Muscle layer of colon (tissue), 2 donors: Measurements from ENCODE around the gene ADK.

Experiments
- H3K27ac ChIP-seq: one replicate; pipeline ENCODE4 v1.7.0; 2013; ENCODE audit warnings: low read depth, mild to moderate bottlenecking, low read length, moderate library complexity
- H3K27me3 ChIP-seq, 2 donors: one replicate each; pipeline ENCODE4 v1.7.0; 2013; ENCODE audit warnings: low read length in 2 of 2, mild to moderate bottlenecking in 2 of 2; ENCODE audit not compliant: insufficient read depth in 2 of 2, control insufficient read depth in 1 of 2
- H3K36me3 ChIP-seq: one replicate; pipeline ENCODE4 v1.7.0; 2013; ENCODE audit warnings: mild to moderate bottlenecking, low read length; ENCODE audit not compliant: insufficient read depth
- H3K4me1 ChIP-seq: one replicate; pipeline ENCODE4 v1.7.0; 2013; ENCODE audit warnings: mild to moderate bottlenecking, low read length; ENCODE audit not compliant: insufficient read depth
- H3K4me3 ChIP-seq, 2 donors: one replicate each; pipeline ENCODE4 v1.7.0; 2013; ENCODE audit warnings: low read length in 2 of 2, low read depth in 1 of 2, mild to moderate bottlenecking in 1 of 2, moderate library complexity in 1 of 2
- H3K9ac ChIP-seq: one replicate; pipeline ENCODE4 v1.7.0; 2013; ENCODE audit warnings: low read length
- H3K9me3 ChIP-seq: one replicate; pipeline ENCODE4 v1.7.0; 2013; ENCODE audit warnings: mild to moderate bottlenecking, low read length
- donor health status: abdominal sarcoma.
- donor health status: Adenocarcinoma of cecum.

The ADK gene

GRCh38 chr10:74310652-74311257, 159.7 kb downstream of the ADK start:
- Histone ChIP-seq H3K27me3 (no peaks in the 10 kb centered on the region), H3K4me1 (peaks cover 4% of the 10 kb centered on the region), H3K9ac (no peak overlapping the region), H3K9me3 (no peaks in the 10 kb centered on the region), H3K4me3 (no peak overlapping the region), H3K27ac (no peak overlapping the region), H3K36me3 (no peaks in the 10 kb centered on the region)

GRCh38 chr10:74314166-74314565, 163.1 kb downstream of the ADK start:
- no peak overlapping the region for H3K9ac ChIP-seq
- H3K27ac ChIP-seq, result no peak overlapping the region
- no peak overlapping the region for H3K4me3 ChIP-seq
- no peaks in the 10 kb centered on the region for H3K27me3 ChIP-seq
- no peaks in the 10 kb centered on the region for H3K4me1 ChIP-seq
- no peaks in the 10 kb centered on the region for H3K36me3 ChIP-seq
- H3K9me3 ChIP-seq, result no peaks in the 10 kb centered on the region

- Histone ChIP-seq H3K27ac (no peak overlapping the region), H3K9me3 (no peaks in the 10 kb centered on the region), H3K9ac (no peak overlapping the region), H3K4me3 (no peak overlapping the region), H3K27me3 (no peaks in the 10 kb centered on the region), H3K4me1 (no peaks in the 10 kb centered on the region), H3K36me3 (no peaks in the 10 kb centered on the region)
Observed at GRCh38 chr10:74320026-74320425, 169.0 kb downstream of the ADK start.

GRCh38 chr10:74320717-74321116, 169.7 kb downstream of the ADK start:
- Histone ChIP-seq H3K4me3 (no peak overlapping the region), H3K27ac (no peak overlapping the region), H3K36me3 (no peaks in the 10 kb centered on the region), H3K4me1 (no peaks in the 10 kb centered on the region), H3K9ac (no peak overlapping the region), H3K27me3 (no peaks in the 10 kb centered on the region), H3K9me3 (no peaks in the 10 kb centered on the region)

- H3K4me3 ChIP-seq, result no peak overlapping the region
- H3K9ac ChIP-seq, result no peak overlapping the region
- no peak overlapping the region for H3K27ac ChIP-seq
- no peaks in the 10 kb centered on the region for H3K4me1 ChIP-seq
- no peaks in the 10 kb centered on the region for H3K9me3 ChIP-seq
- no peaks in the 10 kb centered on the region for H3K36me3 ChIP-seq
- H3K27me3 ChIP-seq, result no peaks in the 10 kb centered on the region
Observed at GRCh38 chr10:74322141-74322540, 171.1 kb downstream of the ADK start.

- H3K9me3 ChIP-seq, result no peaks in the 10 kb centered on the region
- H3K27me3 ChIP-seq, result no peaks in the 10 kb centered on the region
- H3K4me1 ChIP-seq, result no peaks in the 10 kb centered on the region
- no peak overlapping the region for H3K27ac ChIP-seq
- H3K36me3 ChIP-seq, result no peaks in the 10 kb centered on the region
- no peak overlapping the region for H3K9ac ChIP-seq
- H3K4me3 ChIP-seq, result no peak overlapping the region
Observed at GRCh38 chr10:74322565-74322964, 171.5 kb downstream of the ADK start.

GRCh38 chr10:74328388-74328787, 177.4 kb downstream of the ADK start:
- Histone ChIP-seq H3K36me3 (no peaks in the 10 kb centered on the region), H3K4me1 (peaks cover 3% of the 10 kb centered on the region), H3K4me3 (no peak overlapping the region), H3K9ac (no peak overlapping the region), H3K9me3 (no peaks in the 10 kb centered on the region), H3K27me3 (no peaks in the 10 kb centered on the region), H3K27ac (no peak overlapping the region)

GRCh38 chr10:74329873-74330272, 178.9 kb downstream of the ADK start:
- Histone ChIP-seq H3K9me3 (no peaks in the 10 kb centered on the region), H3K27ac (no peak overlapping the region), H3K9ac (no peak overlapping the region), H3K4me1 (peaks cover 3% of the 10 kb centered on the region), H3K27me3 (no peaks in the 10 kb centered on the region), H3K36me3 (no peaks in the 10 kb centered on the region), H3K4me3 (no peak overlapping the region)

GRCh38 chr10:74330646-74331045, 179.6 kb downstream of the ADK start:
- Histone ChIP-seq H3K9ac (no peak overlapping the region), H3K36me3 (no peaks in the 10 kb centered on the region), H3K4me1 (peaks cover 3% of the 10 kb centered on the region), H3K27me3 (no peaks in the 10 kb centered on the region), H3K9me3 (no peaks in the 10 kb centered on the region), H3K4me3 (no peak overlapping the region), H3K27ac (no peak overlapping the region)

- Histone ChIP-seq H3K4me3 (no peak overlapping the region), H3K36me3 (no peaks in the 10 kb centered on the region), H3K27me3 (no peaks in the 10 kb centered on the region), H3K4me1 (peaks cover 3% of the 10 kb centered on the region), H3K9ac (no peak overlapping the region), H3K9me3 (no peaks in the 10 kb centered on the region), H3K27ac (no peak overlapping the region)
Observed at GRCh38 chr10:74332398-74332797, 181.4 kb downstream of the ADK start.

GRCh38 chr10:74333174-74333573, 182.2 kb downstream of the ADK start:
- Histone ChIP-seq H3K36me3 (no peaks in the 10 kb centered on the region), H3K9ac (no peak overlapping the region), H3K27ac (no peak overlapping the region), H3K4me1 (peaks cover 3% of the 10 kb centered on the region), H3K9me3 (no peaks in the 10 kb centered on the region), H3K4me3 (no peak overlapping the region), H3K27me3 (no peaks in the 10 kb centered on the region)

GRCh38 chr10:74334221-74334620, 183.2 kb downstream of the ADK start:
- H3K9me3 ChIP-seq, result no peaks in the 10 kb centered on the region
- no peak overlapping the region for H3K27ac ChIP-seq
- H3K4me1 ChIP-seq, result peaks cover 3% of the 10 kb centered on the region
- no peak overlapping the region for H3K4me3 ChIP-seq
- H3K9ac ChIP-seq, result no peak overlapping the region
- H3K27me3 ChIP-seq, result no peaks in the 10 kb centered on the region
- H3K36me3 ChIP-seq, result no peaks in the 10 kb centered on the region
